Cardiac septum (tissue), 1 donor: ENCODE data around the gene KISS1. TPM values are rescaled to one million over a fixed set of nuclear protein-coding genes. Genes with fewer than 3 reads are reported as not detected.

Experiments
- DNase-seq: peaks from one replicate; pipeline ENCODE4 v3.0.0-alpha.2; 2020; ENCODE audit warnings: low spot score
- intact Hi-C: fragments of 100-400 bp; cut with DNase I; formaldehyde crosslinking; loops from one replicate; pipeline ENCODE4 v1.14.0; 2022
- total RNA-seq: library from RNA; stranded (reverse); fragmentation: NEBNext Ultra II Directional; extraction: Animal tissue kit (Norgen Biotek cat#: 25700); gene quantifications from one replicate; pipeline ENCODE4 v1.2.1, GENCODE V29; 2021
- donor health status: DM: no; HTN: no; CAD: no.

KISS1 gene
- total RNA-seq, 1 donor from 2014 or later, result not detected

DNA sequence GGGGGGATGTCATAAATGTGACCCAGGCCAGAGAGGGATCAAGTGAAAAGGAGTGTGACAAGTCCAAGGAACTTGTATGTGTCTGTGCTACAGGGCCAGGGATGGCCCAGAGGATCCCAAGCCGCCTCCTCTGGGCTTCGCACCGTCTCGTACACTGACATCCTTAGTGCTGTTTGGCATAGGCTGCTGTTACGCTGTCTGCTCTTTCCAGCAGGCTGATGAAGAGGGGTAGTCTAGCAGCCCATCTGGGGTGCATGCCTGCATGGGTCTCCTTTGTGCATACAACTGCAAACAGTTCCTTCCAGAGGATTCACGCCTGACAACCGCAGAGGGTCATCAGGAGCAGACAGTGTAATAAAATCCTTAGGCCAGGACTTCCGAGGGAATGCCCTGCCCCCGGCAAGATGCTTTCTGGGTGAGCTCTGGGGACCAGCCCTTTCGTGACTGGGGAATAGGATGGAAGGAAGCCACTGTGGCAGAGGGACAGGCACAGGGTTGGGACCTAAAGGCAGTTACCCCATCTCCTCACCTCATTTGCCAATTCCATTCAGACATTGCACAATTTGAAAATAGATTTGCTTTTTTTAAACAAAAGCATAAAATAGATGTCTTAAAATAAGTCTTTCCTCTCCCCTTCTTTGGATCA lies 23.8 kb upstream of the KISS1 start:
- intact Hi-C loops, result loop anchor here (5.0 kb wide), 1 partner anchor 87 kb away; no protein-coding TSS in a partner anchor
- no peak for DNase-seq

- no peak for DNase-seq
- intact Hi-C loops, result loop anchor here (5.0 kb wide), 1 partner anchor 89 kb away; no protein-coding TSS in a partner anchor
Observed at GRCh38 chr1:204218552-204218951, 22.3 kb upstream of the KISS1 start.

DNA sequence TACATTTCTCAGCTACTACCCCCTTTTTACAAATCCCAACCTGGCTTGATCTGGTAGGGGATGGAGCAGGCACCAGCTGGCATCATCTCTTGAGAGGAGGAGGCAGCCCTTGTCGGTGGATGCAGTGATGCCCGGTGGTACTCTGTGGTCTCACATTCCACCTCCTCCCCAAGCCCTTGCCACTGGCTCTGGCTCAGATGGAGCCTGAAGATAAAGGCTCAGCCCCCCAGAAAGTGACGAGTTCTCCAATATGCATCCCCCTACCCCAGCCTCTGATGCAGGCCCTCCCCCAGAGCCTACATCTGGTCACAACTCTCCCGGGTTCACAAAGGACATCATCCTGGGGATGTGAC lies 21.3 kb upstream of the KISS1 start:
- intact Hi-C loops, result loop anchor here (5.0 kb wide), 1 partner anchor 90 kb away; no protein-coding TSS in a partner anchor

DNA sequence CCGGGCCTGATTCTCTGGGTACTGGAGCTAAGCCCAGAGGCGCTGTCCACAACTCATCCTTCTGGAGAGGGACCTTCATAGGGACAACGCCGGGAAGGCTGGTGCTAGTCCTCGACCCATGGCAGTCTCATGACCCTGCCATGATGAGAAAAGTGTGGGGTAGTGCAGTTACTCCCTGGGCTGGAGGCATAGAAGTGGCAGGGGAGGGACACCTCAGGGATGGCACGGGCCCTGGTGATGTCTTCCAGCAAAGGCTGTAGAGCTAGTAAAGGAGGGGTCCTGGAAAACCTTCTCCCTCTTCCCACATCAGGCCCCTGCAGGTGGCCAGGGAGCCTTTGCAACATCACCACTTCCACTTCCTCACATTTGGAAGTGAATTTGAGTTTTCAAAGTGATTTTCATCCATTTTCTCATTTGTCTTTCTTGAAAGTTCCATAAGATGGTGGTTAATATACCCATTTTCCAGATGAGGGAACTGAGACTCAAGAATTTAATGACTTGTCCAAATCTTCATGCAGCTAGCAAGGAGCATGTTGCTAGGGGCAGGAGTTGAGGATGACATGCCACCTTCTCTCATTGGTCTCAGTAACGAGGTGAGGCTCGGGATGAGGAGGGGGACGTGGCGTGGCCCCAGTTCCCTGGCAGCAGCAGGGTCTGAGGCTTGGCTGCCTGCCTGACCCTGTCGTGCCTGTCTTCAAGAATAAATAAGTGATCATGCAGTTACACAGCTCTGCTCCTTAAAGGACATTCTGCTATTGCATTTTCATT lies 20.8 kb upstream of the KISS1 start:
- no peak for DNase-seq
- intact Hi-C loops, result loop anchor here (5.0 kb wide), 1 partner anchor 90 kb away; no protein-coding TSS in a partner anchor

More for the DNA sequence above, 21.3 kb upstream of the KISS1 start:
- DNase-seq, result no peak

GRCh38 chr1:204216236-204216635 lies 19.9 kb upstream of the KISS1 start:
- intact Hi-C loops, result loop anchor here (5.0 kb wide), 1 partner anchor 91 kb away; no protein-coding TSS in a partner anchor
- no peak for DNase-seq

DNA sequence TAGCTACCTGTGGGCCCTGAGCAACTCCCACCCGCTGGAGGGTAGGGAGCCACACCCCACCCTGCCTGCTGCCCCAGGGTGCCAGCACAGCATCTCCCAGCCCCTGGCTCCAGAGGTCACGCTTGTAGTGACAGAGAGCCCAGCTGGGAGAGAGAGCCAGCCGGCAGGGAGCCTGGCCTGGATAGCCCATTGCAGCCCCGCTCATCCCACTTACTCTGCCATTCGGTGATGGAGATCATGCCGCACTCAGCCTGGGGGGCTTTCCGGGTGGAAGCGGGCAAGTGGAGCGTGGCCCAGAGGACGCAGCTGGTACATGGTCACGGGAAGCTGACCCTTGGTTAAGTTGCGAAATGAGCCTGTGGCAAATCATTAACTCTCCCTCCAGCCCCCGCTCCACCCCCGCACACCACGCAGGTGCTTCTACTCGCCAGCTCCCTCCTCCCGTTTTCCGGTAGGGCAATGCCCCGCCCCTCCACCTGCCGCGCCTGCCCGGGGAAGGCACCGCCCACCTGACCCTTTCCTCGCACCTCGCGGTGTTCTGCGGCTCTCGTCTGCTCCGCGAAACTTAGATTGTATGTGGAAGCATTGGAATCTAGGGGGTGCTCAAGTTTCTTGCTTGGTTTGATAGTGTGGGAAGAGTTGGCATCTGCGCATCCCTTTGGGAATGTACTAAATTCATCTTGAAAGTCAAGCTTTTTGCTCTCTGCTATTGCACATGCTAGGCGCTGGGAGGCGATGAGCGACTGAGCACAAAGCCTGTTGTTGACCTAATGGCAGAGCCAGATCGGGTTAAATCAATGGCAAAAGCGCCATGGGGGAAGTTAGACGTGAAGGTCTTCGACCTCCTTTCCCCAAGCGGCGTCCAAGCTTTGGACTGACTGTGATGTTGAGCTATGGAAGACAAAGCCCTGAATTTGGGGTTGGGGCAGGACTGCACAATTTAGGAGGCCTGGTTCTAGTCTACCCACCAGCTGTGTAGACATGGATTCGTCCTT lies 17.7 kb upstream of the KISS1 start, which contains the start of gene GOLT1A:
GOLT1A (minus strand) TSS at position 321 of the 995 bp plus-strand sequence; CDS start at position 239, 82 bp downstream.
- DNase-seq, result no peak
- intact Hi-C loops, result loop anchor here (2.0 kb wide), 1 partner anchor 151 kb away; no protein-coding TSS in a partner anchor

DNA sequence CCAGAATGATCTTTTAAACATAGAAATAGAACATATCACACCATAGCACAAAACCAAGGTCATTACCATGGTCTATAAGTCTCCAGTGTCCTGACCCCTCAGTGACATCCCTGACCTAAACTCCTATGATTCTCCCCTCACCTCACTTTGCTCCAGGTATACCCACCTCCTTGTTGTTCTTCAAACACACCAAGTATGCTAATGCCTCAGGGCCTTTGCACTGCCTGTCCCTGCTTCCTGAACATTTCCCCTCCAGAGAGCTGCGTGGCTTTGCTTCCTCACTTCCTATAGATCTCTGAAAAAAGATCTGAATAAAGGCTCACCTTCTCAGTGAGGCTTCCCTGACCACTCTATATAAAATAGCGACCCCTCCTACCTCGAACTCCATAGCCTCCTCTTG lies 16.4 kb upstream of the KISS1 start:
- DNase-seq, result no peak
- intact Hi-C loops, result no loop called here

DNA sequence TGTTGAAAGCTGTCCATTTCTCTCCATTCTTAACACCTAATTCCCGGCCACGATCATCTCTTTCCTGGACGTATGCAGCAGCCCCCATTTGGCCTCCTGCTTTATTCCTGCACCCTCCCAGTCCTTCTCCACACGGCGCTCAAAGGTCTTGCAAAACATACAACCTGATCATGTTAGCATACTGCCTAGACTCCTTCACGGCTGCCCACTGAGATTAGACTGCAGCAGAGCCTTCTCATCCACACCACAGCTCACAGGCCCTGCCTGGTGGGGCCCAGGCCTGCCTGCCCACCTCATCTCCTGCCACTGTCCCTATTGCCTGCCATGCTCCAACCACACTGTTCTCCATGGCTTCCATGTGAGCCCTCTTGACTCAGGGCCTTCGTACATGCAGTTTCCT lies 14.8 kb upstream of the KISS1 start:
- no peak for DNase-seq
- intact Hi-C loops, result no loop called here

- intact Hi-C loops, result loop anchor here (2.0 kb wide), 1 partner anchor 346 kb away; the partner anchor contains the start of gene SNRPE
- DNase-seq, result peak; percentile 85
Observed at GRCh38 chr1:204207136-204207616, 10.9 kb upstream of the KISS1 start.

DNA sequence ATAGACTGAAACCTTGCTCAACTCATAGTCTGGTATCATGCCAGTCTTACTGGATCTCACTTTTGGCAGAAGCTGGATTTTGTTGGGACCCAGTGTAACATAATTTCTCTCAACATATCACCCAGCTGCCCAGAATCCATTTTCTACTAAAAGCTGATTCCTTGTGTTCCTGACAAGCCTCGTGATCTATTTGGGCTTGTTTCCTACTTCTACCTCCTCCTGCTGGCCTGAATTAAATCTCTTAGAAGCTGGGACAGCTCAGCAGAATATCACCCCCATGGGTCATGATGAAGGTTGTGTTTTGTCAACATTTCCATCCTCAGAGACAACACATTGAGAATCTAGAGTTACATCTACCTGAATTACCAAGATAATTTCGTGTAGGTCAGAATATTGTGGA lies 9.8 kb upstream of the KISS1 start:
- intact Hi-C loops, result loop anchor here (1.0 to 2.0 kb wide), 2 partner anchors 44 to 345 kb away; partner anchors contain the start of gene SNRPE
- DNase-seq, result no peak

DNA sequence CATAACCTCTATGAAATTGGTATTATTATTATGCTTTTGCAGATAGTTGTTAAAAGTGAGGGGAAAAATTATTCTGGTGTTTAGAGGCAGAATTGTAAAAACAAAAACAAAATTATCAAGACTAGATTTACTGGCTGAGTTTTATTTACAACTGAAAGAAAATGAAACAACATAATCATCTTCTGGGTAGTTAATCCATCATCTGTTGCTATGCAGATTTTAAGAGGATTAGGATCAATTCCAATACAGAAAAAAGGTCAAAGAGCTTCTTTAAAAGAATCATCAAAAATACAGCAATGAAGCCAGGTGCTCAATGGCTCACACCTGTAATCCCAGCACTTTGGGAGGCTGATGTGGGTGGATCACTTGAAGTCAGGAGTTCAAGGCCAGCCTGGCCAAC lies 9.2 kb upstream of the KISS1 start:
- intact Hi-C loops, result no loop called here

DNA sequence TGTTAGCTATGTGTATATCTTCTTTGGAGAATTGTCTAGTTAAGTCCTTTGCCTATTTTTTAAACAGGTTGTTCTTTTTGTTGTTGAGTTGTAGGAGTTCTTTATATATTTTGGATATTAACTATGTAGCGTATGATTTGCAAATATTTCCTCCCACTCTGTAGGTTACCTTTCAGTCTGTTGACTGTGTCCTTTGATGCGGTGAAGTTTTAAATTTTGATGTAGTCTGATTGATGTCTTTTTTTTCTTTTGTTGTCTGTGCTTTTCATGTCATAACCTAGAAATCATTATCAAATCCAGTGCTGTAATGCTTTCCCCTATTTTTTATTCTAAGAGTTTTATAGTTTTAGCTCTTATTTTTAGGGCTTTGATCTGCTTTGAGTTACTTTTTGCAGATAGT lies 8.7 kb upstream of the KISS1 start:
- intact Hi-C loops, result no loop called here

More for the DNA sequence above, 9.2 kb upstream of the KISS1 start:
- DNase-seq, result no peak

GRCh38 chr1:204203206-204203767 lies 7.0 kb upstream of the KISS1 start:
- intact Hi-C loops, result no loop called here
- DNase-seq, result peak; percentile 59

More for the DNA sequence above, 8.7 kb upstream of the KISS1 start:
- DNase-seq, result no peak

GRCh38 chr1:204202481-204202880 lies 6.2 kb upstream of the KISS1 start:
- intact Hi-C loops, result no loop called here

DNA sequence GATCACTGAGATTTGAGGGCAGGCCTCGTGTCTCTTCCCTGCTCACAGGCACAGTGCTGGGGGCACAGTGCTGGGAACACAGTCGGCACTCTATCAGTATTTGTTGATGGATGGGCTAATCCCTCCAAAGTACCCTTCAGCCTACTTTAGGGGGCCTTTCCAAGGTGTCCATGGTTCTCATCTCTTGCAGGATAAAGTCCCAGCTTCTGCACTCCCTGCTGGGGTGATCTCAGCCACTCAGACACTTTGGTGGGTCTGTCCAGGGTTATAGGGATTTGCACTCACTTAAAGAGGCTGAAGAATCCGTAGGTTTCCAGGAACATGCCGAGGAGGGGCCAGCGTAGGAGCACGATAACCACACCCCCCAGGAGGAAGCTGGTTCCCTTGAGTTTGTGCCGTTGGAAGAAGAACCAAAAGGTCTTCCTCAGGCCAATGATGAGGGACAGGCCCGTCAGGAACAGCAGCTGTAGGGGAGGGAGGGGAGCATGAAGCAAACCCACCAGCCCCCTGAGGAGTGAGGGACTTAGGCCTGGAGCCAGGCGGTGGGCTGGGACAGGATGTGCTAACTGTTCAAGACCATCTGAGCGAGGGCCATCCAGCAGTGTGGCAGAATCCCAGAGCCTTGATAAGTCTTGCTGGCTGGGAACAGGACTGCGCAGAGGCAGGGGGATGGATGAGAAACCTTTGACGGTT lies 5.2 kb upstream of the KISS1 start:
- DNase-seq, result peak; percentile 64
- intact Hi-C loops, result no loop called here

More at GRCh38 chr1:204202481-204202880, 6.2 kb upstream of the KISS1 start:
- DNase-seq, result peak; percentile 22

GRCh38 chr1:204199579-204199978 lies 3.3 kb upstream of the KISS1 start:
- DNase-seq, result peak; percentile 73
- intact Hi-C loops, result no loop called here

DNA sequence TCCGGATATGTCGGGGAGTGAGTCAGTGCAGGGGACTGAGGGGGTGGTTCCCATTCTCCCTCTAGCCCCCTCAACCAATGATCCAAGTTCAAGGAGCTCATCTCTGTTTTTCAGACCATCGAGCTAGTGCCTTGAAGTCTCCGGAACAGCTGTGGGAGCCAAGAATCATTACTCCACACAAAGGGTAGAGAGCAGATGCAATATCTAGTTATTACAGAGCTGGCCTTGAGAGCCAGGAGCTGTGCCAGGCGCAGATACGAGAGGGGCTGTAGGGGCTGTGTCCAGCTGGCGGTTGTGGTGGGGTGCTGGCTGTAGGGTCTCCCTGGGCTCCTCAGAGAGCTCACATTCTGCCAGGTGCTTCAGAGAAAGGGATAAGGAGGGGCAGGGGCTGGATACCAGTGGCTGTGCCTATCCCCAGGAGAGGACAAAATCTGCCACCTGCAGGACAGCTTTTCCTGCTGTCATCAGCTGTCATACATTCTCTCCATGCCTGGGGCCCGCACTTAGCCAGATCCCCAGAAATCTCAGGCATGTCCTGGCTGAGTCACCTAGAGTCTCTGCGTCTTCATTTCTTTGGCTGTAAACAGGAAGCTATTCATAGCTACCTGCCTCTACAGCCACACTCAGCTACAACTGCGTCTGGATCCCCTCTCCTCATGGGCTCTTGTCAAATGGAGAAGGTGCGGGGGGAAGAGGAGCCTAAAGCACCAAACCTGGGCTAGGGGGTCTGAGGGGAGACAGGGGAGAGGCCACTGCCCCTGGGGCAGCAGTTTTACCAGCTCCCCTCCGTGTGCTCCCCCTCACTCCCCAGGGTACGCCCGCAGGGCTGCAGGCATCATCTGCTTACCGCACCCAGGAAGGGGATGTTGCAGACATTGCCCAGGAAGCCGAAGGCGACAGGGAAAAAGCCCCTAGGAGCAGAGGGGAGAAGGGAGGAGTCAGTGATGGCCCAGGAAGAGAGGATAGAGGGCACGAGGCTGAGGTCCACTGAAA lies 2.4 kb upstream of the KISS1 start:
- intact Hi-C loops, result no loop called here

More for the DNA sequence above, 2.4 kb upstream of the KISS1 start:
- DNase-seq, result no peak
